GM23338 (cell line): Measurements from ENCODE around the gene TSSC4.

Source experiments
- EZH2 ChIP-seq: fragments of 200-600 bp; sonication (generic); IDR thresholded peaks from one replicate; pipeline ENCODE4 v1.8.0; 2017; ENCODE audit warnings: antibody characterized with exemption, mild to moderate bottlenecking, low read depth; ENCODE audit not compliant: unreplicated experiment
- EZH2phosphoT487 ChIP-seq: fragments of 200-600 bp; sonication (generic); IDR thresholded peaks from one replicate; pipeline ENCODE4 v1.8.1; 2018; ENCODE audit warnings: antibody characterized with exemption; ENCODE audit not compliant: unreplicated experiment
- NANOG ChIP-seq: IDR thresholded peaks from 2 replicates; pipeline ENCODE4 v1.6.1; 2016; ENCODE audit warnings: antibody characterized with exemption, borderline replicate concordance
- POLR2AphosphoS5 ChIP-seq: IDR thresholded peaks from 2 replicates; pipeline ENCODE4 v1.6.1; 2016; ENCODE audit warnings: antibody characterized with exemption, low read depth
- TF ChIP-seq, protein P1 (sequence below), 2 experiments: fragments of 200-600 bp in 1 of 2; sonication (generic) in 1 of 2; conservative IDR thresholded peaks; 2 replicates each; pipeline versions ENCODE4 v1.5.1 to v1.6.1; 2016 to 2017; ENCODE audit warnings: antibody characterized with exemption in 2 of 2, low read depth in 2 of 2, mild to moderate bottlenecking in 2 of 2, moderate library complexity in 1 of 2
- TF ChIP-seq, protein P2 (sequence below): IDR thresholded peaks from one replicate; pipeline ENCODE4 v1.6.1; 2018; ENCODE audit warnings: antibody characterized with exemption; ENCODE audit not compliant: unreplicated experiment

DNA sequence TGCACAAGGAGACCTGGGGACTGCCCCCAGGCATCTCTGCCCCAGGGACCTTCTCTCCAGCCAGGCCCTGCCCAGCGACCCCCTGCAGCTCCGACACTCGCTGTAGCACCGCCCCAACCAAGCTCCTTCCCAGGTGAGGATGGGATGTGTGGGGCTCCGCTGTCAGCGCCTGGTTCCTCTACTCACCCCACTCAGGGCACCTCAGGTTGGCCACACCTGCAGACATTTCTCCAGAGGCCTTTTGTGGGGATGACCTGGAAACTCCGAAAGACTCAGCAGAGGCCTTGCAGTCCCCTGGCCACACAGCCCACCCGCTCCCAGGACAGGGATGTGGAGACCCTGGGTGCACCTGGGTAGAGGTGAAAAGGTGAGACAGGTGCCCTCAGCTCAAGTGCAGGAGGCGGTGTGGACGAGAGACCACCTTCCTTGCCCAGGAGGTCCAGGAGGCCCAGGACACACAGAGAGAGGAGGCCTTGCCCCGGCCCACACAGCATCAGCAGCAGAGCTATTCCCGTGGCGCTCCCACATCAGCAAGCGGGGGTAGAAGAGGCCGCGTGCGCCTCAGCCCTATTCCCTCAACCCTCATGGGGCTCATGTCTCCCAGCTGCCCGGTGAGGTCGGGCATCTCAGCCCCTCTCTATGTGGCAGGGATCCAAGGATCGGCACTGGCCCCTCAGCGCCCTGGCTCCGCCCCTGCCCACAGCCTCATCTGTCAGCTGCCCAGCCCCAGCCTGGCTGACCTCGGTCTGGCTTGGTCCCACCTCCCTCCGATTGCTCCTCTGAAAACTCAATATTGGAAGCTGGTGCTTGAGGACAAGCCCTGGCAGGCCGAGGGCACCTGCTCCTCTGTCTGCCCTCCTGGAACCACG, 22.8 kb downstream of the TSSC4 start:
- TF ChIP-seq, protein P1, sequence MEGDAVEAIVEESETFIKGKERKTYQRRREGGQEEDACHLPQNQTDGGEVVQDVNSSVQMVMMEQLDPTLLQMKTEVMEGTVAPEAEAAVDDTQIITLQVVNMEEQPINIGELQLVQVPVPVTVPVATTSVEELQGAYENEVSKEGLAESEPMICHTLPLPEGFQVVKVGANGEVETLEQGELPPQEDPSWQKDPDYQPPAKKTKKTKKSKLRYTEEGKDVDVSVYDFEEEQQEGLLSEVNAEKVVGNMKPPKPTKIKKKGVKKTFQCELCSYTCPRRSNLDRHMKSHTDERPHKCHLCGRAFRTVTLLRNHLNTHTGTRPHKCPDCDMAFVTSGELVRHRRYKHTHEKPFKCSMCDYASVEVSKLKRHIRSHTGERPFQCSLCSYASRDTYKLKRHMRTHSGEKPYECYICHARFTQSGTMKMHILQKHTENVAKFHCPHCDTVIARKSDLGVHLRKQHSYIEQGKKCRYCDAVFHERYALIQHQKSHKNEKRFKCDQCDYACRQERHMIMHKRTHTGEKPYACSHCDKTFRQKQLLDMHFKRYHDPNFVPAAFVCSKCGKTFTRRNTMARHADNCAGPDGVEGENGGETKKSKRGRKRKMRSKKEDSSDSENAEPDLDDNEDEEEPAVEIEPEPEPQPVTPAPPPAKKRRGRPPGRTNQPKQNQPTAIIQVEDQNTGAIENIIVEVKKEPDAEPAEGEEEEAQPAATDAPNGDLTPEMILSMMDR (conservative IDR thresholded peaks at IDR 0.05; ENCODE audit: low read depth in 2 of 2), result no peak
- TF ChIP-seq POLR2AphosphoS5 (no peak), EZH2 (no peak), EZH2phosphoT487 (no peak), NANOG (no peak)
- TF ChIP-seq, protein P2, sequence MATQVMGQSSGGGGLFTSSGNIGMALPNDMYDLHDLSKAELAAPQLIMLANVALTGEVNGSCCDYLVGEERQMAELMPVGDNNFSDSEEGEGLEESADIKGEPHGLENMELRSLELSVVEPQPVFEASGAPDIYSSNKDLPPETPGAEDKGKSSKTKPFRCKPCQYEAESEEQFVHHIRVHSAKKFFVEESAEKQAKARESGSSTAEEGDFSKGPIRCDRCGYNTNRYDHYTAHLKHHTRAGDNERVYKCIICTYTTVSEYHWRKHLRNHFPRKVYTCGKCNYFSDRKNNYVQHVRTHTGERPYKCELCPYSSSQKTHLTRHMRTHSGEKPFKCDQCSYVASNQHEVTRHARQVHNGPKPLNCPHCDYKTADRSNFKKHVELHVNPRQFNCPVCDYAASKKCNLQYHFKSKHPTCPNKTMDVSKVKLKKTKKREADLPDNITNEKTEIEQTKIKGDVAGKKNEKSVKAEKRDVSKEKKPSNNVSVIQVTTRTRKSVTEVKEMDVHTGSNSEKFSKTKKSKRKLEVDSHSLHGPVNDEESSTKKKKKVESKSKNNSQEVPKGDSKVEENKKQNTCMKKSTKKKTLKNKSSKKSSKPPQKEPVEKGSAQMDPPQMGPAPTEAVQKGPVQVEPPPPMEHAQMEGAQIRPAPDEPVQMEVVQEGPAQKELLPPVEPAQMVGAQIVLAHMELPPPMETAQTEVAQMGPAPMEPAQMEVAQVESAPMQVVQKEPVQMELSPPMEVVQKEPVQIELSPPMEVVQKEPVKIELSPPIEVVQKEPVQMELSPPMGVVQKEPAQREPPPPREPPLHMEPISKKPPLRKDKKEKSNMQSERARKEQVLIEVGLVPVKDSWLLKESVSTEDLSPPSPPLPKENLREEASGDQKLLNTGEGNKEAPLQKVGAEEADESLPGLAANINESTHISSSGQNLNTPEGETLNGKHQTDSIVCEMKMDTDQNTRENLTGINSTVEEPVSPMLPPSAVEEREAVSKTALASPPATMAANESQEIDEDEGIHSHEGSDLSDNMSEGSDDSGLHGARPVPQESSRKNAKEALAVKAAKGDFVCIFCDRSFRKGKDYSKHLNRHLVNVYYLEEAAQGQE, result no peak
